HepG2 (cell line): ENCODE results near the gene FAM20C.

Experiments used
- EZH2 ChIP-seq: conservative IDR thresholded peaks from 2 replicates; pipeline ENCODE4 v1.6.1; 2012; ENCODE audit warnings: mild to moderate bottlenecking, low read depth, low read length, moderate library complexity
- GATAD2A ChIP-seq: IDR thresholded peaks from 2 replicates; pipeline ENCODE4 v1.6.1; 2016
- HIVEP1 ChIP-seq: sonication (generic); formaldehyde crosslinking; IDR thresholded peaks from 2 replicates; pipeline ENCODE4 v1.4.0; 2020; ENCODE audit warnings: mild to moderate bottlenecking, missing genetic modification reagents
- NR1H2 ChIP-seq: sonication (generic); formaldehyde crosslinking; IDR thresholded peaks from 2 replicates; pipeline ENCODE4 v1.8.1; 2022; ENCODE audit warnings: low read depth, missing genetic modification reagents, borderline replicate concordance
- RFX5 ChIP-seq: IDR thresholded peaks from 2 replicates; pipeline ENCODE4 v1.6.1; 2011; ENCODE audit warnings: low read depth, low read length, improper control_type of control experiment
- RFXANK ChIP-seq: IDR thresholded peaks from 2 replicates; pipeline ENCODE4 v1.6.1; 2016
- SIN3B ChIP-seq: fragments of 150-350 bp; IDR thresholded peaks from 2 replicates; pipeline ENCODE4 v1.6.1; 2014; ENCODE audit warnings: low read length
- SMC3 ChIP-seq: IDR thresholded peaks from 2 replicates; pipeline ENCODE4 v1.6.1; 2011; ENCODE audit warnings: low read length, improper control_type of control experiment
- SOX13 ChIP-seq, 3 experiments: fragments of 450-650 bp in 1 of 3; sonication (generic) in 1 of 3; formaldehyde crosslinking in 1 of 3; IDR thresholded peaks in 2 of 3; conservative IDR thresholded peaks in 1 of 3; 2 replicates each; pipeline versions ENCODE4 v1.5.0 to v1.6.1; 2016 to 2020; ENCODE audit warnings: antibody characterized with exemption in 1 of 3, mild to moderate bottlenecking in 1 of 3, missing compliant biosample characterization in 1 of 3, missing genetic modification reagents in 1 of 3, moderate library complexity in 1 of 3
- TGIF2 ChIP-seq: IDR thresholded peaks from 2 replicates; pipeline ENCODE4 v1.6.1; 2016; ENCODE audit warnings: control low read depth, missing compliant biosample characterization
- TF ChIP-seq, protein P1 (sequence below): sonication (generic); formaldehyde crosslinking; IDR thresholded peaks from 2 replicates; pipeline ENCODE4 v1.5.0; 2020; ENCODE audit warnings: mild to moderate bottlenecking, missing genetic modification reagents, moderate library complexity
- TF ChIP-seq, protein P2 (sequence below): IDR thresholded peaks from 2 replicates; pipeline ENCODE4 v1.6.1; 2012; ENCODE audit warnings: inconsistent platforms

DNA sequence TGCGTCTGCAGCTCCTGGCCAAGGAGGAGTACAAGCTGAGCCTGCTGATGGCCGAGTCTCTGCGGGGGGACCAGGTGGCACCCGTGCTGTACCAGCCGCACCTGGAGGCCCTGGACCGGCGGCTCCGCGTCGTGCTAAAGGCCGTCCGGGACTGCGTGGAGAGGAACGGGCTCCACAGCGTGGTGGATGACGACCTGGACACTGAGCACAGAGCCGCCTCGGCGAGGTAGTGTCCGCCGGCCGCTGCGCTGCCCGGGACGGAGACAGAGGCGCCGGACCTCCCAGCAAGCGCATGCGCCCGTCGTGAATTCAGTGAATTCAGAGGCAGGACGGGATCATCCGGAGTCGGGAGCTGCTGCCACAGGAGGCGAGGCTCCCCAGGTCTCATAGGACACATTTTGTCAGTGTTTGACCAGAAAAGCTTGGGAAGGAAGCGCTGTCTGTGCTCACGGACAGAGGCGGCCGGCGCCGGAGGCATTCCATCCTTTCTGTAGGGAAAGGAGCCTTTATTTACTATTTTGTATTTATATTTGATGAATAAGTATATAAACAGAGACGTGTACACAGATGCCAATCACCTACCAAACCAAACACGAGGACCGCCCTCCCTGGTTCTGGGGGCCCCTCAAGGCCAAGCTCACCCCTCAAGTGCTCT, 67.5 kb downstream of the FAM20C start:
- TF ChIP-seq HIVEP1 (CRISPR knock-in tag) (no peak), EZH2 (no peak), RFX5 (no peak), SOX13 (IDR thresholded peaks at IDR 0.05) (no peak), SOX13 (CRISPR knock-in tag; conservative IDR thresholded peaks at IDR 0.05 in 1 of 2, IDR thresholded peaks at IDR 0.05 in 1 of 2) (no peak), TGIF2 (CRISPR knock-in tag) (no peak), NR1H2 (CRISPR knock-in tag) (no peak), SIN3B (no peak), GATAD2A (CRISPR knock-in tag) (no peak), SMC3 (no peak), RFXANK (CRISPR knock-in tag) (no peak)
- TF ChIP-seq, protein P1, sequence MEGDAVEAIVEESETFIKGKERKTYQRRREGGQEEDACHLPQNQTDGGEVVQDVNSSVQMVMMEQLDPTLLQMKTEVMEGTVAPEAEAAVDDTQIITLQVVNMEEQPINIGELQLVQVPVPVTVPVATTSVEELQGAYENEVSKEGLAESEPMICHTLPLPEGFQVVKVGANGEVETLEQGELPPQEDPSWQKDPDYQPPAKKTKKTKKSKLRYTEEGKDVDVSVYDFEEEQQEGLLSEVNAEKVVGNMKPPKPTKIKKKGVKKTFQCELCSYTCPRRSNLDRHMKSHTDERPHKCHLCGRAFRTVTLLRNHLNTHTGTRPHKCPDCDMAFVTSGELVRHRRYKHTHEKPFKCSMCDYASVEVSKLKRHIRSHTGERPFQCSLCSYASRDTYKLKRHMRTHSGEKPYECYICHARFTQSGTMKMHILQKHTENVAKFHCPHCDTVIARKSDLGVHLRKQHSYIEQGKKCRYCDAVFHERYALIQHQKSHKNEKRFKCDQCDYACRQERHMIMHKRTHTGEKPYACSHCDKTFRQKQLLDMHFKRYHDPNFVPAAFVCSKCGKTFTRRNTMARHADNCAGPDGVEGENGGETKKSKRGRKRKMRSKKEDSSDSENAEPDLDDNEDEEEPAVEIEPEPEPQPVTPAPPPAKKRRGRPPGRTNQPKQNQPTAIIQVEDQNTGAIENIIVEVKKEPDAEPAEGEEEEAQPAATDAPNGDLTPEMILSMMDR: no peak
- TF ChIP-seq, protein P2, sequence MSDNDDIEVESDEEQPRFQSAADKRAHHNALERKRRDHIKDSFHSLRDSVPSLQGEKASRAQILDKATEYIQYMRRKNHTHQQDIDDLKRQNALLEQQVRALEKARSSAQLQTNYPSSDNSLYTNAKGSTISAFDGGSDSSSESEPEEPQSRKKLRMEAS: no peak
